HepG2 (cell line): ENCODE measurements around the gene HAGHL. TPM values are rescaled to one million over a fixed set of nuclear protein-coding genes. Genes with fewer than 3 reads are reported as not detected.

Source experiments
- ATAC-seq: fragments of 200-7000 bp; cut with Tn5 transposase; 3 replicates; pipeline ENCODE4 v1.9.1; 2020; ENCODE audit warnings: mild to moderate bottlenecking, moderate library complexity
- BruUV-seq: library from RNA; stranded (reverse); fragments of 400-500 nt; replicated peaks from 2 replicates; lab custom pipeline; 2021; lab: Mats Ljungman, UMichigan
- CTCF ChIA-PET: fragments of 300-600 bp; formaldehyde crosslinking; extraction: SDS; loops from one replicate; lab custom pipeline; 2021; ENCODE audit warnings: low total read pairs, inconsistent platforms, low intra/inter-chr PET ratio; lab: Yijun Ruan, JAX
- POLR2A ChIA-PET: fragments of 350-600 bp; sonication (Branson Sonifier 250); formaldehyde crosslinking; loops from one replicate; lab custom pipeline; 2020; ENCODE audit warnings: antibody characterized with exemption, inconsistent platforms; lab: Yijun Ruan, JAX
- DNase-seq: peaks from one replicate; pipeline ENCODE4 v3.0.0-alpha.2; 2015; ENCODE audit warnings: low spot score
- FAIRE-seq: peaks from 3 replicates; lab custom pipeline; 2011; peaks lifted over from hg19 to GRCh38; lab: Jason Lieb, UNC
- H2AFZ ChIP-seq: one replicate; pipeline ENCODE4 v1.6.1; 2011; ENCODE audit warnings: low read length, inconsistent platforms
- H3K27ac ChIP-seq: fragments of 300-600 bp; 3 replicates; pipeline ENCODE4 v1.8.0; 2011; ENCODE audit warnings: mixed run types, mild to moderate bottlenecking, mixed read lengths, low read length, inconsistent platforms; ENCODE audit not compliant: insufficient read depth; ENCODE audit errors: extremely low read length
- H3K27me3 ChIP-seq, 2 experiments: fragments of 200-600 bp in 1 of 2; 2 replicates in 1 of 2; 3 replicates in 1 of 2; pipeline versions ENCODE4 v1.6.0 to v1.8.0; 2011; ENCODE audit warnings: low read length in 2 of 2, mild to moderate bottlenecking in 2 of 2, moderate library complexity in 2 of 2, inconsistent platforms in 1 of 2; ENCODE audit not compliant: insufficient read depth in 2 of 2, control insufficient read depth in 1 of 2
- H3K36me3 ChIP-seq, 2 experiments: fragments of 200-600 bp in 1 of 2; replicated peaks in 1 of 2; 2 replicates in 1 of 2; 3 replicates in 1 of 2; pipeline versions ENCODE4 v1.5.1 to v1.8.0; 2011; ENCODE audit warnings: low read length in 2 of 2, inconsistent platforms in 1 of 2; ENCODE audit not compliant: insufficient read depth in 2 of 2, control insufficient read depth in 1 of 2
- H3K4me1 ChIP-seq: 2 replicates; pipeline ENCODE4 v1.5.1; 2012; ENCODE audit warnings: low read length, inconsistent platforms; ENCODE audit not compliant: insufficient read depth
- H3K4me2 ChIP-seq: 2 replicates; pipeline ENCODE4 v1.6.0; 2011; ENCODE audit warnings: low read depth, low read length, inconsistent platforms
- H3K4me3 ChIP-seq, 3 experiments: fragments of 200-600 bp in 1 of 3; sonication (generic), shearing (Covaris generic) in 1 of 3; replicated peaks in 1 of 3; 2 replicates each; pipeline ENCODE4 v1.5.1; 2011 to 2016; ENCODE audit warnings: low read length in 3 of 3, inconsistent platforms in 2 of 3, low read depth in 2 of 3, mild to moderate bottlenecking in 2 of 3, control low read depth in 1 of 3, mixed read lengths in 1 of 3; ENCODE audit not compliant: insufficient read depth in 1 of 3
- H3K79me2 ChIP-seq: one replicate; pipeline ENCODE4 v1.6.1; 2011; ENCODE audit warnings: low read length, inconsistent platforms; ENCODE audit not compliant: insufficient read depth
- H3K9ac ChIP-seq: 2 replicates; pipeline ENCODE4 v1.6.0; 2011; ENCODE audit warnings: mild to moderate bottlenecking, low read depth, low read length, inconsistent platforms; ENCODE audit not compliant: insufficient read depth
- H3K9me3 ChIP-seq: 2 replicates; pipeline ENCODE4 v1.5.1; 2012; ENCODE audit warnings: mild to moderate bottlenecking, low read length
- H4K20me1 ChIP-seq: 2 replicates; pipeline ENCODE4 v1.6.0; 2011; ENCODE audit warnings: inconsistent platforms, mild to moderate bottlenecking, low read length, moderate library complexity; ENCODE audit not compliant: insufficient read depth
- AGO2 ChIP-seq: fragments of 200-400 bp; formaldehyde crosslinking; optimal IDR thresholded peaks from 2 replicates; pipeline ENCODE3; 2017; ENCODE audit warnings: mild to moderate bottlenecking, low read depth, low read length, moderate library complexity
- BRCA1 ChIP-seq: sonication (generic); formaldehyde crosslinking; IDR thresholded peaks from 2 replicates; pipeline ENCODE4 v1.4.0; 2020; ENCODE audit warnings: missing genetic modification reagents
- HNRNPL ChIP-seq: fragments of 200-400 bp; formaldehyde crosslinking; IDR thresholded peaks from 2 replicates; pipeline ENCODE4 v1.6.1; 2017; ENCODE audit warnings: mild to moderate bottlenecking, low read depth, low read length
- MBD4 ChIP-seq: IDR thresholded peaks from 2 replicates; pipeline ENCODE4 v1.6.1; 2012; ENCODE audit warnings: low read length, inconsistent platforms, borderline replicate concordance
- MED13 ChIP-seq: sonication (generic); formaldehyde crosslinking; IDR thresholded peaks from 2 replicates; pipeline ENCODE4 v1.5.0; 2020; ENCODE audit warnings: missing genetic modification reagents
- RBFOX2 ChIP-seq: fragments of 200-400 bp; formaldehyde crosslinking; IDR thresholded peaks from 2 replicates; pipeline ENCODE4 v1.6.1; 2017; ENCODE audit warnings: low read depth, mild to moderate bottlenecking, low read length
- RFX1 ChIP-seq: fragments of 450-650 bp; IDR thresholded peaks from 2 replicates; pipeline ENCODE4 v1.6.1; 2017
- ZNF331 ChIP-seq: sonication (generic); formaldehyde crosslinking; IDR thresholded peaks from 2 replicates; pipeline ENCODE4 v1.4.0; 2020; ENCODE audit warnings: missing genetic modification reagents
- ZNF432 ChIP-seq: sonication (generic); formaldehyde crosslinking; IDR thresholded peaks from 2 replicates; pipeline ENCODE4 v1.5.0; 2020; ENCODE audit warnings: missing genetic modification reagents, mild to moderate bottlenecking, borderline replicate concordance
- WGBS: methylation state at CpG from one replicate; pipeline ENCODE4 v1.1.6; 2017; ENCODE audit warnings: low lambda C conversion rate; 5-methylcytosine and 5-hydroxymethylcytosine counted together
- in situ Hi-C: cut with HindIII; loops from 2 replicates; pipeline ENCODE4 v1.10.0; 2017; ENCODE audit warnings: low pct_unique_long_range_greater_than_20kb; ENCODE audit not compliant: extremely low pct_ligation_motif_present
- intact Hi-C: fragments of 100-400 bp; cut with micrococcal nuclease; formaldehyde crosslinking; loops from one replicate; pipeline ENCODE4 v1.10.0; 2022; ENCODE audit not compliant: unreplicated experiment
- polyA plus RNA-seq, 8 experiments: library from polyadenylated mRNA; depleted of rRNA in 3 of 8; stranded (reverse) in 7 of 8; unstranded in 1 of 8; fragments of >200 nt; fragmentation: Illumina TruSeq in 4 of 8; extraction: Trizol in 4 of 8; gene quantifications; 2 replicates each; pipeline versions ENCODE4 v1.2.1 to v1.2.3, GENCODE V29; 2011 to 2016; ENCODE audit warnings: low read depth in 4 of 8, missing spikeins in 1 of 8, mixed read lengths in 1 of 8; ENCODE audit not compliant: insufficient read depth in 1 of 8
- total RNA-seq, 5 experiments: library from RNA; depleted of rRNA; stranded (reverse); fragments of >200 nt; fragmentation: Illumina TruSeq; extraction: Trizol; gene quantifications; 2 replicates each; pipeline ENCODE4 v1.2.3, GENCODE V29; 2016; ENCODE audit warnings: low read depth in 1 of 5
- TF ChIP-seq, protein P1 (sequence below): IDR thresholded peaks from 2 replicates; pipeline ENCODE4 v1.6.1; 2018; ENCODE audit warnings: missing genetic modification reagents, mild to moderate bottlenecking, missing compliant biosample characterization
- TF ChIP-seq, protein P2 (sequence below): sonication (generic); formaldehyde crosslinking; conservative IDR thresholded peaks from 2 replicates; pipeline ENCODE4 v1.4.0; 2020; ENCODE audit warnings: missing genetic modification reagents

The HAGHL gene
- total and polyA plus RNA-seq, 2 of the 13 experiments (the other 11 are each of a cell fraction or from before 2014, with no cell fraction given), result 3.4 to 8.4 TPM

DNA sequence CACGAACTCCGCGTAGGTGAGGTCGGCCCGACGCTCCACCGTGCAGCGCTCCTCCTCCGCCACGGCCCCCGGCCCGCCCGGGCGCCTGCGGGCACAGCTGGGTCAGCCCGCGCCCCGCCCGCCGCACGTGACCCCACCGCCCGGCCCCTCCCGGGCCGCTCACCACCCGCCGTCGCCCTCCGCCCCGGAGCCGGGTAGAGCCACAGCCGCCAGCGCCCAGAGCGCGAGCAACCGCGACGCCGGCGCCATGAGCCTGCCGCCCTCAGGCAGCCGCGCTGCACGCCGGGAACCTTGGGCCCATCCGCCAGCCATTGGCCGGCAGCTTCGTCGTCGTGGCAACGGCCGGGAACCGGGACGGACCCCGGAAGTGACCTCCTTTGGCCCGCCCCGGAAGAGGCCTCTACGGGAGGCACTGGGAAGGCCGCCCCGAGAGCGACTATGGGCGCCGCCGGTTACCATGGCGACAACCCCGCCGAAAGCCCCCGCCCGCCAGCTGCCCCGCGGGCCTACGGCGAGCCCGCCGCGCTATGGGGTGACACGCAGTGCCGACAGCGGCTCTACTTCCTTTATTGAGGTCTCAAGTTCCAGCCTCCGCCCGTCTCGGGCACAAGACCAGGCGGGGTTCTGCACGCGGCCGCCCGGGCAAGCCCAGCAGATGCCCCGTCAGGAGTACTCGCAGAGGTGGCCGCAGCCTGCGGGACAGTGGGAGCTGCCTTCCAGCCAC lies 42.7 kb upstream of the HAGHL start, which contains the start of gene JMJD8:
TSS of gene JMJD8 (minus strand) at position 264 of the 724 bp plus-strand sequence. CDS start at position 249, 15 bp downstream.
- Histone ChIP-seq H3K9me3 (no peaks in the 10 kb centered on the region), H4K20me1 (0 out of 2 replicates have a peak, but pooled peaks cover 3% of the 10 kb centered on the region), H3K27ac (no peak within 1 kb of the TSS), H3K79me2 (peaks cover 18% of the 10 kb centered on the region), H3K36me3 (peaks cover 11 to 20% of the 10 kb centered on the region in 2 experiments; a peak in 4 of 5 replicates), H2AFZ (no peak within 1 kb of the TSS), H3K4me3 (no peak within 1 kb of the TSS), H3K27me3 (no peaks in the 10 kb centered on the region; a peak in 1 of 5 replicates), H3K4me2 (no peak within 1 kb of the TSS), H3K9ac (no peak within 1 kb of the TSS), H3K4me1 (peaks cover 23% of the 10 kb centered on the region)
- in situ Hi-C loops, result no loop called here
- TF ChIP-seq RFX1, result peak; percentile 48; the same call in 1 of the 2 replicates
- TF ChIP-seq MBD4, result no peak
- no peak for TF ChIP-seq BRCA1 (CRISPR knock-in tag)
- peak; percentile 15 for TF ChIP-seq RBFOX2
- no peak for TF ChIP-seq MED13 (CRISPR knock-in tag)
- no peak for TF ChIP-seq ZNF432 (CRISPR knock-in tag)
- TF ChIP-seq AGO2, result peak; percentile 18
- TF ChIP-seq, protein P1, sequence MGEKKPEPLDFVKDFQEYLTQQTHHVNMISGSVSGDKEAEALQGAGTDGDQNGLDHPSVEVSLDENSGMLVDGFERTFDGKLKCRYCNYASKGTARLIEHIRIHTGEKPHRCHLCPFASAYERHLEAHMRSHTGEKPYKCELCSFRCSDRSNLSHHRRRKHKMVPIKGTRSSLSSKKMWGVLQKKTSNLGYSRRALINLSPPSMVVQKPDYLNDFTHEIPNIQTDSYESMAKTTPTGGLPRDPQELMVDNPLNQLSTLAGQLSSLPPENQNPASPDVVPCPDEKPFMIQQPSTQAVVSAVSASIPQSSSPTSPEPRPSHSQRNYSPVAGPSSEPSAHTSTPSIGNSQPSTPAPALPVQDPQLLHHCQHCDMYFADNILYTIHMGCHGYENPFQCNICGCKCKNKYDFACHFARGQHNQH (CRISPR knock-in tag), result no peak
- 0 out of 2 replicates have a peak, but pooled peaks have one; percentile 17 for TF ChIP-seq HNRNPL
- TF ChIP-seq, protein P2, sequence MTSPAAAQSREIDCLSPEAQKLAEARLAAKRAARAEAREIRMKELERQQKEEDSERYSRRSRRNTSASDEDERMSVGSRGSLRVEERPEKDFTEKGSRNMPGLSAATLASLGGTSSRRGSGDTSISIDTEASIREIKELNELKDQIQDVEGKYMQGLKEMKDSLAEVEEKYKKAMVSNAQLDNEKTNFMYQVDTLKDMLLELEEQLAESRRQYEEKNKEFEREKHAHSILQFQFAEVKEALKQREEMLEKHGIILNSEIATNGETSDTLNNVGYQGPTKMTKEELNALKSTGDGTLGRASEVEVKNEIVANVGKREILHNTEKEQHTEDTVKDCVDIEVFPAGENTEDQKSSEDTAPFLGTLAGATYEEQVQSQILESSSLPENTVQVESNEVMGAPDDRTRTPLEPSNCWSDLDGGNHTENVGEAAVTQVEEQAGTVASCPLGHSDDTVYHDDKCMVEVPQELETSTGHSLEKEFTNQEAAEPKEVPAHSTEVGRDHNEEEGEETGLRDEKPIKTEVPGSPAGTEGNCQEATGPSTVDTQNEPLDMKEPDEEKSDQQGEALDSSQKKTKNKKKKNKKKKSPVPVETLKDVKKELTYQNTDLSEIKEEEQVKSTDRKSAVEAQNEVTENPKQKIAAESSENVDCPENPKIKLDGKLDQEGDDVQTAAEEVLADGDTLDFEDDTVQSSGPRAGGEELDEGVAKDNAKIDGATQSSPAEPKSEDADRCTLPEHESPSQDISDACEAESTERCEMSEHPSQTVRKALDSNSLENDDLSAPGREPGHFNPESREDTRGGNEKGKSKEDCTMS (CRISPR knock-in tag), result no peak
- no peak for TF ChIP-seq ZNF331 (CRISPR knock-in tag)
- ChIA-PET POLR2A (no interaction called here), CTCF (no interaction called here)
- ATAC-seq (no peak), DNase-seq (no peak), FAIRE-seq (no peak)
- intact Hi-C loops, result no loop called here
- WGBS, result 98% methylated on average over 67 of the region's 91 CpGs
- BruUV-seq, result no TSS peak
